Astrocyte of the spinal cord (primary cell): Measurements from ENCODE around the gene PIK3R2.

Experiments
- DNase-seq: peaks from one replicate; pipeline ENCODE4 v3.0.0; 2011; ENCODE audit warnings: low read depth, low spot score
- H3K4me3 ChIP-seq: 2 replicates; pipeline ENCODE4 v1.5.1; 2011; ENCODE audit warnings: low read depth, mild to moderate bottlenecking, low read length, moderate library complexity
- CTCF ChIP-seq: IDR thresholded peaks from 2 replicates; pipeline ENCODE4 v1.5.1; 2012; ENCODE audit warnings: low read depth, mild to moderate bottlenecking, low read length, inconsistent platforms
- in situ Hi-C: cut with HindIII; loops from 2 replicates; pipeline ENCODE4 v1.10.0; 2017; ENCODE audit warnings: low sequenced_read_pairs

The PIK3R2 gene

GRCh38 chr19:18150776-18151624 is 2.0 kb upstream of the PIK3R2 start:
- no peak for TF ChIP-seq CTCF
- no peak for DNase-seq
- in situ Hi-C loops = no loop called here
- no peak overlapping the region for H3K4me3 ChIP-seq

- H3K4me3 ChIP-seq = peak overlapping the region; percentile 53
- peak; percentile 98 for DNase-seq
- peak; percentile 77 for TF ChIP-seq CTCF
- in situ Hi-C loops = no loop called here
Observed at GRCh38 chr19:18152442-18152816, 534 bp upstream of the PIK3R2 start.

GRCh38 chr19:18153556-18154134 is 682 bp downstream of the PIK3R2 start:
- in situ Hi-C loops = no loop called here
- DNase-seq = no peak
- H3K4me3 ChIP-seq = peak overlapping the region; percentile 80
- TF ChIP-seq CTCF = no peak

GRCh38 chr19:18155095-18156087 is 2.4 kb downstream of the PIK3R2 start:
- TF ChIP-seq CTCF = no peak
- DNase-seq = no peak
- no peak overlapping the region for H3K4me3 ChIP-seq
- in situ Hi-C loops = no loop called here

- DNase-seq = no peak
- H3K4me3 ChIP-seq = no peak overlapping the region
- in situ Hi-C loops = no loop called here
- TF ChIP-seq CTCF = no peak
Observed at GRCh38 chr19:18156268-18156667, 3.3 kb downstream of the PIK3R2 start.

- DNase-seq = peak; percentile 87
- in situ Hi-C loops = no loop called here
- H3K4me3 ChIP-seq = no peak overlapping the region
- no peak for TF ChIP-seq CTCF
Observed at GRCh38 chr19:18156841-18157464, 4.0 kb downstream of the PIK3R2 start.
